Islet precursor cell (in vitro differentiated cells): ENCODE data around the gene GBF1.

Experiments used
- DNase-seq: peaks from one replicate; pipeline ENCODE4 v3.0.0-alpha.2; 2018

GBF1 gene

DNA sequence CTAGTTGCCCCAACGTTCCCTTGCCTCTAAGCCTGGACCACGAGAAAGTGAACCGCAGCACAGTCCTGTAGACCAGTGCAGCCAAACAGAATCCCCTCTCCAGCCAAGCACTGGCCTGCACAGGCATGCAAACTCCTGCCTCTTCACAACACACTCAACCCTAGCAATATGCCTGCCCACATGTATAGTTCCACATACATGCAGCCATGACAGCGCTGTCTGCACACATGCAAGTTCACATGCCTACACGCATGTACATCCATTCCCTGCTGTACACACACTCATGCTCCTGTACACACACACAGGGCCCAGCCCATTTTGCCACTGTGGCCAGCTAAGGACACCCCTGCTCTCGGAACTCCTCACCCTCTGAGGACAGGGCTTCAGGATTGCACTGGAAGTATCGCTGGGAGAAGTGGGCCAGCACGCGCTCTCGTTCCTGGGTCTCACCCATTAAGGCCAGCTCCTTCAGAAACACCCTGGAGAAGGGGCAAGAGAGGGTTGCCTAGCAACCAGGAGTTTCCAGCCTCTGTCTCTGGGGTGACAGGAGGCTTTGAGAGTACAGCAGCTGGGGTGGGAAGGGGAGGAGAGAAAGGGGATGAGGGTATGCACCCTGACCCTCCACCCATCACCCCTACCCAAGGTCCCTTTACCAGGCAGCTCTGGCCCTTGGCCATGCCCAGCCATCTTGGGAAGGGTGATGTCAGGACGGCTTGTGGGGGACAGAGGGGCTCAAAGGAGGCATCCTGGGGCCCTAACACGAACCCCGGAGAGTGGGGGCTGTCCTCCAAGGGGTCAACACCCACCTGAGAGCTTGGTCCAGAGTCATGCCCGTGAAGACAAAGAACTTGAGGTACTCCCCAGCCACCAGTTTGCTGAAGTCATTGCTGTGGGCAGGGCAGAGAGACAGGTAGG is 166.3 kb downstream of the GBF1 start:
- DNase-seq = no peak

GRCh38 chr10:102412293-102412692 is 167.0 kb downstream of the GBF1 start:
- no peak for DNase-seq

GRCh38 chr10:102413053-102413705 is 167.8 kb downstream of the GBF1 start:
- no peak for DNase-seq

DNA sequence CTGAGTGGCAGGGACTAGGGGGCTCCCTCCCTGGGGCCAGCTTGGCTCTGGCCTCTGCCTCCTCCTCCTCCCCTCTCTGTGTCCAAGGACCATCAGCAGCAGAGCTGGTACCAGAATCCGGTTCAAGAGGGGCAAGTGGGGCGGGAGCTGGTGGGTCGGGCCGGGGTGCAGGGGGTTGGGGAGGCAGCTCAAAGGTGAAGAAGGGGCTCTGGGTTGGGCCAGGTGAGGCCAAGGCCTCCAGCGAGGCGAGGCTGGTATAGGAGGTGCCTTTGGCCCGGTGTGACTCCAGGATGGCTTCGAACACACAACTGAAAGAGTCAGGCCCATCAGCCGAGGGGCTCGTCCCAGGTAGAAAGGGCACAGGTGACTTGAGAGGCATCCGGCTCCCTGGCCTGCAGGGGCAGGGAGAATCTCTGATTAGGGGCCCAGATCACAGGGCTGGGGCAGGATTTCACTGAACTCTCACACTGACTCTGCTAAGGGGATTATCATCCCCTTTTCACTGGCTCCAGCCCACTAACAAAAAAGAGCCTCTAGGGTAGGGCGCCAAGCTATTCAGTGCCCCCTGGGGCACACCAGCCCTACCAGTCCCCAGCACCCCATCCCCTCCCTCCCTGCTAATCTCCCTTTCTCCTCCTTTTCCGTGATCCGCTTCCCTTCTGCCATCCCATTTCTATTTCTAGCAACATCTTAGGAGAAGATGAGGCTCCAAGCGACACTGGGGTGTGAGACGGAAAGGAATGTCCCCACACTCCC is 168.7 kb downstream of the GBF1 start:
- no peak for DNase-seq

DNA sequence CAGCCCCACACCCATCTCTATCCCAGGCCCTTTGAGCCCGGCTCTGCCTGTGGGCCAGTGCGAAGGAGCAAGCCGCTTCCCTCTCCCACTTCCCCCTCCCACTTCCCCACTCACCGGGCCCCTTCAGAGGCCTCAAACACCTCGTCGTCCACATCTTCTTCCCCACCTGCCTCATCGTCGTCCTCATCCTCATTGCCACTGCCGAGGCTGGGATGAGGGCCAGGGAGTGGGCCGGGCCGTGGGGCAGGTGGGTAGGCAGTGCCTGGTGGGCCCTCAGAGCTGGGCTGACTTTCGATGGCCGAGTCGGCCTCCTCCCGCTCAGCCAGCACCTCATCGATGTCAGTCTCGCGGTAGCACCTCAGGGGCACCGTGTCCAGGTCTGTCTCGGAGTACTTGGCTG is 169.4 kb downstream of the GBF1 start:
- DNase-seq = no peak

- DNase-seq = no peak
Observed at GRCh38 chr10:102416283-102416682, 171.0 kb downstream of the GBF1 start.

- DNase-seq = no peak
Observed at GRCh38 chr10:102416695-102417094, 171.4 kb downstream of the GBF1 start.

GRCh38 chr10:102418622-102419268 is 173.4 kb downstream of the GBF1 start, which contains the start of gene PSD:
Gene PSD (minus strand): TSS chr10:102418785. CDS start chr10:102417038, 1,747 bp downstream.
- no peak for DNase-seq

- DNase-seq = peak; percentile 77
Observed at GRCh38 chr10:102419269-102420180, 174.2 kb downstream of the GBF1 start.

GRCh38 chr10:102420181-102420713 is 174.9 kb downstream of the GBF1 start:
- DNase-seq = no peak

DNA sequence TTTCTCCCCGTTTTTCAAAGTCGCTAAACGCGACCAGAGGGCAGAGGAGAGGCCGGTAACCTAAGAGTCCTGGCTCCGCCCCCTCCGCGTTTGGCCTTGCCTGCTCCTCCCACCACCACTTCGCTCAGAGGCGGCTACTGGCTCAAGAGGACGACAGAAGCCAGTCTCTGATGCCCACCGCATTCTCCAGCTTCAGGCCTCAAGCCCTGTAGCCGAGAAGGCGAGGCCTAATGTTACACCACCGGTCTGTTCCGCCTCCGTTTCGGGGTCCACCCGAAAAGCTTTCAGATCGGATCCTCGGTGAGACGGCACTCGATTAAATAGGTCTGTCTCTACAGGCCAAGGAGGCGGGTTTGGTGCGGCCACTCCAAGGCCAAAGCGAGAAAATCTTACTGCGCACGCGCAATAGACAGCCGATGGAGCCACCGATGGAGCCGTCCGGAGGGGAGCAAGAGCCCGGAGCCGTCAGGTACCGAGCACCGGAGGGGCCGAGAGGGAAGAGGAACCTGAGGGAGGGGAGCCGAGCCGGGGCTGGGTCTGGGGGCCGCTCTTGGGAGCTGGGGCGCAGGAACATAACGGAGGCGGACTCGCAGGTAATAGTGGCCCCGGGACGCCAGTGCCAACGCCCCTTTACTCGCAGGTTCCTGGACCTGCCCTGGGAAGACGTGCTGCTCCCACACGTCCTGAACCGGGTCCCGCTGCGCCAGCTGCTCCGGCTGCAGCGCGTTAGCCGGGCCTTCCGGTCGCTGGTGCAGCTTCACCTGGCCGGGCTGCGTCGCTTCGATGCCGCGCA is 175.6 kb downstream of the GBF1 start, which contains the start of gene FBXL15:
FBXL15 (plus strand) TSS at position 123 of the 793 bp plus-strand sequence; CDS start at position 417, 294 bp downstream.
- peak; percentile 98 for DNase-seq

DNA sequence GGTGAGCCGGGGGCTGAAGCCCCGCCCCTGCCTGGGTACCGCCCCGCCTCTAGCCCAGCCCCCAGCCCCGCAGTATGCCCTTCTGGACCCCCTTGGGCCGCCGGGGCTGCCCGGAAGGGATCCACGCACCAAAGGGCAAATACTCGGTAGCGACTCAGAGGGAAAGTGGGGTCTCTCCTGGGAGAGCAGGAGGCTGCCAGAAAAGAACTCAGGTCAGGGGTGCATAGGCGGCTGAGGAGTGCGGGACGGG is 176.1 kb downstream of the GBF1 start:
- no peak for DNase-seq

- DNase-seq = no peak
Observed at GRCh38 chr10:102421757-102422512, 176.6 kb downstream of the GBF1 start.

GRCh38 chr10:102422545-102423129 is 177.3 kb downstream of the GBF1 start:
- DNase-seq = peak; percentile 91

- DNase-seq = no peak
Observed at GRCh38 chr10:102423372-102423968, 178.1 kb downstream of the GBF1 start.

- no peak for DNase-seq
Observed at GRCh38 chr10:102424145-102424544, 178.8 kb downstream of the GBF1 start.

DNA sequence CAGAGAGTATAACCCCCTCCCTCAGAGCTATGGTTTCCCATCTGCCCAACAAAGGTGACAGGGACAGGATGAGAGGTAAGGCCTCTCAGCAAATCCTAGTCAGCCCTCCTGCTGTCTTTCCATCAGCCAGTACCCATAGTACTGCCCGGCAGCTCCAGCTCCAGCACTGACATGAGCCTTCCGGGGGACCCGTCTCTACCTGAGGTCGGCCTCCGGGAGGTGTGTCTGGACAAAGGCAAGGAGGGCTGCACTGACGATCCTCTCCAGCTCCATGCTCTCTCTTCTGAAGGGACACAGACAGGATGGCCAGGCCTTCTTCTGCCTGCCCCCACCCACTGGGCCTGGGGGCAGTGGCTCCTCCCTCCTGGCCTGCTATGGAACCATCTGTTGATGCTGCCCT is 179.6 kb downstream of the GBF1 start:
- no peak for DNase-seq

DNA sequence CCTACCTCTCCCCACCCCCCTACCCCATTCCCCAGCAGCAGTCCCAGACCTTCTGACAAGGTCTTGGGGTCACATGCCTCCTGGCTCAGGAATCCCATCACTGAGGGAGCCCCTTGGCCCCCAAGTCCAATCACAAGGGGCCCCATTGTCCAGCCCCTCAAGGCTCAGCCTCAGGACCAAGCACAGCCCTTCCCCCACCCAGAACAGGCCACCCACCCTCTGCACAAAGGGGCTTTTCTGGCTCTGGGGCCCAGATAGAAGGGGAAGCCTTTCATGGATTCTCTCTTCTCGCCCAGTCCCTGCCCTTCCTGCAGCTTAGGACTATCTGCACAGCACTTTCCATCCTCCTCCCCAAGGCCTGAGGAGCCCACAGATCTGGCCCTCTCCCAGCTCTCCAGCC is 180.1 kb downstream of the GBF1 start:
- no peak for DNase-seq

GRCh38 chr10:102426803-102427287 is 181.5 kb downstream of the GBF1 start:
- DNase-seq = no peak
